GM20431 (cell line): ENCODE results near the gene EPG5.

Experiments used
- in situ Hi-C: fragments of 300-500 bp; cut with MseI, MboI; formaldehyde crosslinking; loops from one replicate; pipeline ENCODE4 v1.15.0; 2020; ENCODE audit warnings: low sequenced_read_pairs; ENCODE audit not compliant: unreplicated experiment

Gene EPG5

GRCh38 chr18:45930963-45931362, 36.2 kb downstream of the EPG5 start:
- in situ Hi-C loops = no loop called here

DNA sequence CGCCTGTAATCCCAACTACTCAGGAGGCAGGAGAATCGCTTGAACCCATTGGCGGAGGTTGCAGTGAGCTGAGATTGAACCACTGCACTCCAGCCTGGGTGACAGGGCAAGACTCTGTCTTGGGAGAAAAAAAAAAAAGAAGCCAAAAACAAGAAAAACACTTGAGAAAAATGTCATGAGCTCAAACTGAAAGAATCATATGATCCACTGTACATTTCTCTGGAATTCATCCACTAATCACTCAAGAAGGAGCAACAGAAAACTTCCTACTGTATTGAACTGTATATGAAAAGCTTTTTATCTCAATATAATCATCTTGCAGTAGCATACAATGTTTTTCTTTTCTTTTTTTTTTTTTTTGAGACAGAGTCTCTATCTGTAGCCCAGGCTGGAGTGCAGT, 40.4 kb downstream of the EPG5 start:
- in situ Hi-C loops = no loop called here

- in situ Hi-C loops = no loop called here
Observed at GRCh38 chr18:45926085-45926484, 41.0 kb downstream of the EPG5 start.

DNA sequence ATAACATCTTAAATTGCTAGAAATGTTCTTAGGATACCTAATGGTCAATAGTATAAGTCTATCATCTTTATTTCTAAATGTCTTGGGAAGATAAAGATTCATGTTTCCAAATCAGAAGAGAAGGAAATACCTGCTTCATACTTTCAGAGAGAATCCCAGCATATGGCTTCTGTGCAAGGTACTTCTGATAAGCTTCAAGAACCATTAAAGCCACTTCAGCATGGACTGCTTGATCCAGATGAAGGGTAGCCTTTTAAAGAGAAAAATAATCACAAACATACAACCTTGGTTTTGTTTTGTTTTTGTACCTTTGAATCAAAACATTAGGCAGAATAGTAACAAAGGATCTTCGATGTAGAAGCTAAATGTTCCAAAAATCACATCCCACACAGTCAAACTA, 44.0 kb downstream of the EPG5 start:
- in situ Hi-C loops = no loop called here

- in situ Hi-C loops = no loop called here
Observed at GRCh38 chr18:45920367-45920766, 46.8 kb downstream of the EPG5 start.

DNA sequence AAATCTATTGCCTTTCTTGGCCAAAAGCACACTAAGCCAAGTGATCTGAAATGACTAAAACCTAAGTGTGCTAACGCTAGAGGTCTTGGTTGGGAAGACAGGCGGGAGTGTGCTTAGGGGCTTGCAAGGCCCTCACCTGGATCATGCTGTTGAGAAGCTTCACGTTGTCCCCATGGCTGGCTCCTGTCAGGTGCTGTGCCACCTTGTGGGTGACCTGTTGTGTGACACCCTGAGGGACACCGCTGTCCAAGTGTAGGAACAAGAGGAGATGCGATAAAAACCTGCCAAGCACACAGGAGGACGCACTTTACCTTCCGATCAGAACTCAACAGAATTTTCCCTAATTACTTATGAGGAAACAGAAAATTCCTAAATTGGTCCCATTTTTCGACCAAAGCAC, 50.8 kb downstream of the EPG5 start:
- in situ Hi-C loops = no loop called here

GRCh38 chr18:45913276-45913675, 53.9 kb downstream of the EPG5 start:
- in situ Hi-C loops = no loop called here

GRCh38 chr18:45910405-45911023, 56.6 kb downstream of the EPG5 start:
- in situ Hi-C loops = no loop called here

DNA sequence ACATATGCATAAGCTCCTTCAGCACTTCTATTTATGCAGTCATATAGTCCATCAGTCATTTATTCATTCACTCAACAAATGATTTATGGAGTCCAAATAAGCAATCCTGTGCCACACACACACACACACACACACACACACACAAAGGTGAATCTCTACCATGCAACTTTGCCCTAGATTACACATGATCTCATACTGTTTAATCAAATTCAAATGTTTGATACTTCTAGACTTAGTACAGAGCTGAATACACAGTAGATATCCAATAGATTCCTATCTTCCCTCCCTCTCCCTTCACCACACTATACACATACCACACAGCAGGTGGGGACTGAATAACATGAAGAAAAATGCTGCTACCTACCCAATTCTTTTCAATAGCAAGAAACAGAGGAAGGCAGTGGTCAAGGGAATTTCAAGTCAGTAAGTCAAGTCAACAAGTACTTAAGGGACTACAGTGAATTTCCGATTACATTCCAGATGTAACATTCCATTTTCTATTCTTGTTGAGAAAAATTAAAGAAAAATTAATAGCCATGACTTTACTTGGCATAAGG, 65.4 kb downstream of the EPG5 start:
- in situ Hi-C loops = no loop called here

GRCh38 chr18:45900623-45901022, 66.5 kb downstream of the EPG5 start:
- in situ Hi-C loops = no loop called here

DNA sequence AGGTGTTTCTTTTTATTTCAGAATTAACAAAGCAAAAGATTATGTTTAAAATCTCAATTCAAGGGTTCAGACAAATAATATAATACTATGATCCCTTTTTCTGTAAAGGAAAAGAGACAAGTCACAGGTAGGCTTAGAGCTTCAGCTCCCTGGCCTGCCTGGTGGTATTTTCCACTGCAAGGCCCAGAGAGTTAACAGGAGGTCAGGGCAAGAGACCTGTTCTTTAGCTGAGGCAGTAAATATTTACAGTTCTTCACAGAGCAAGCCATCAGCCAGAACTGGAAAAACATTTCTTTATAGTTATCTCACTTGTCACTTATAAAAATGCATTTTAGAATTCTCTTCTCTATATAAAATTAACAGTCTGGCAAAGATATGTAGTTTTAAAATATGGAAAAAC, 70.1 kb downstream of the EPG5 start:
- in situ Hi-C loops = no loop called here

GRCh38 chr18:45896452-45896851, 70.7 kb downstream of the EPG5 start:
- in situ Hi-C loops = no loop called here

GRCh38 chr18:45895339-45895738, 71.8 kb downstream of the EPG5 start:
- in situ Hi-C loops = no loop called here

GRCh38 chr18:45894818-45895217, 72.3 kb downstream of the EPG5 start:
- in situ Hi-C loops = no loop called here

- in situ Hi-C loops = no loop called here
Observed at GRCh38 chr18:45891806-45892205, 75.3 kb downstream of the EPG5 start.

DNA sequence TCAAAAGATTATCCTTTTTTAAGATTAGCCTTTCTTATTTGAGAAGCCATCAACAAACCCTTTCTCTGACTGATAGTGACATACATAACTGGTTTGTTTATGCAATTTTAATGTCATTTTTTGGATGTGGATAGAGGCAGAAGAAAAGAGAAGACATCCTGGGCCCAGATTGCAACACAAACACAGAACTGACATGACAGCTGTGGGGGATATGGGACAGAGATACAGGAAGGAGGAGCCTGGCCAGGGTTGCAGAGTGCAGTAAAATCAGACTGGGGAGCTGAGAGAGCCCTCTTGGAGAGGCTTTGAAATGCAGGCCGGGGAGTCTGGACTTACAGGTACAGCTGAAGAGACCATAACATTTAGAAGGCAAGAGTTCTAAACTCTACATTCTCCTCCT, 76.5 kb downstream of the EPG5 start:
- in situ Hi-C loops = no loop called here

DNA sequence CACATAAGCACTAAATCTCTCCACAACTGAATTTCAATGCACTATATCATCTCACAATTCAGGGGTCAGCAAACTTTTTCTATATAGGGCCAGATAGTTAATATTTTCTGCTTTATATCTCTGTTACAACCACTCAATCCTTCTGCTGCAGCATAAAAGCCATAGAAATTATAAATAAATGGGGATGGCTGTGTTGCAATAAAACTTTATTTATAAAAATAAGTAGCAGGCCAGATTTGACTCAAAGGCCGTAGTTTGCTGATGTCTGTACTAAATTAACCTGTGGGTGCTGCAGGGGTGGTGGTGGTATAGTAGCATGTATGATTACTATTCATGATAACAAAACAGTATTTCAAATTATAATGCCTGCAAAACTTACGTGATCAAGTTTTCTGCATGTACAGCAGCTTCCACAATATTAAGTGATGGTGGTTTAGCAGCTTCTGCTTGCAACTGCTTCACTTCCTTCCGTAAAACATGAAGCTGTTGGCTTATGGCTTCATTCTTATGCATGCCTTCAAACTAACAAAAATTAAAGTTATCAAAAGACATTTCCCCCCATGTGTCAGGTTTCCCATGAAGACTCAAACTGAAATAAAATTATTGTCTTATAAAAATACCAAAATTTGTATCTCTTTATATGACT, 77.6 kb downstream of the EPG5 start:
- in situ Hi-C loops = no loop called here

DNA sequence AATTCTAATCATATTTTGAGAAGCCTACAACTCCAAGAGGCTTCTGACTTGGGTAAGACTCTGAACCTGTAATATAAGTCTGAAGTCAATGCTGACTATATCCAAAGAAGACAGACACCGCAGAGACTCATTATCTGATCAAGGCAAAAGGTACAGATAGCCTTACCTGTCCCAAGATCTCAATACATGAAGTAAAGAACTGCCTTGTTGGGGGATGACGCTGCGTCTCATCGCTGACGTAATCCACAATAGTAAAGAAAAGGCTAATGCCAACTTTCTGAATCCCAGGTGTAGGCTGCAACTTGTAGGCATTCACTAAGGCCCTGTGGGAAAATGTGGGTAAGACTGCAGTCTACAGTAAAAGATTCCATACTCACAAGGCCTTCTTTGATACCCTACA, 79.5 kb downstream of the EPG5 start:
- in situ Hi-C loops = no loop called here

- in situ Hi-C loops = no loop called here
Observed at GRCh38 chr18:45880876-45881558, 86.1 kb downstream of the EPG5 start.

GRCh38 chr18:45879681-45880655, 87.2 kb downstream of the EPG5 start:
- in situ Hi-C loops = no loop called here
